ENCODE measurements around the gene CAMK4.

- TF ChIP-seq CTCF (IDR thresholded peaks at IDR 0.05; ENCODE audit: low read depth, low read length), result no peak
- TF ChIP-seq EZH2phosphoT487 (IDR thresholded peaks at IDR 0.05; ENCODE audit: low read depth), result no peak
These were observed 230.6 kb downstream of the CAMK4 start for GRCh38 chr5:111454776-111455175.

Data from OCI-LY3 (cell line).